OCI-LY1 (cell line): ENCODE measurements around the gene TENM4.

Source experiments
- EZH2 ChIP-seq: fragments of 200-600 bp; sonication (generic), shearing (Covaris generic); IDR thresholded peaks from 2 replicates; pipeline ENCODE4 v1.8.0; 2017; ENCODE audit warnings: borderline replicate concordance, mixed run types, mild to moderate bottlenecking, antibody characterized with exemption, low read length, moderate library complexity, mixed read lengths
- TF ChIP-seq, protein P1 (sequence below): fragments of 200-600 bp; sonication (generic), shearing (Covaris generic); IDR thresholded peaks from 2 replicates; pipeline ENCODE4 v1.5.1; 2017; ENCODE audit warnings: mild to moderate bottlenecking, antibody characterized with exemption, low read length, moderate library complexity, mixed read lengths

DNA sequence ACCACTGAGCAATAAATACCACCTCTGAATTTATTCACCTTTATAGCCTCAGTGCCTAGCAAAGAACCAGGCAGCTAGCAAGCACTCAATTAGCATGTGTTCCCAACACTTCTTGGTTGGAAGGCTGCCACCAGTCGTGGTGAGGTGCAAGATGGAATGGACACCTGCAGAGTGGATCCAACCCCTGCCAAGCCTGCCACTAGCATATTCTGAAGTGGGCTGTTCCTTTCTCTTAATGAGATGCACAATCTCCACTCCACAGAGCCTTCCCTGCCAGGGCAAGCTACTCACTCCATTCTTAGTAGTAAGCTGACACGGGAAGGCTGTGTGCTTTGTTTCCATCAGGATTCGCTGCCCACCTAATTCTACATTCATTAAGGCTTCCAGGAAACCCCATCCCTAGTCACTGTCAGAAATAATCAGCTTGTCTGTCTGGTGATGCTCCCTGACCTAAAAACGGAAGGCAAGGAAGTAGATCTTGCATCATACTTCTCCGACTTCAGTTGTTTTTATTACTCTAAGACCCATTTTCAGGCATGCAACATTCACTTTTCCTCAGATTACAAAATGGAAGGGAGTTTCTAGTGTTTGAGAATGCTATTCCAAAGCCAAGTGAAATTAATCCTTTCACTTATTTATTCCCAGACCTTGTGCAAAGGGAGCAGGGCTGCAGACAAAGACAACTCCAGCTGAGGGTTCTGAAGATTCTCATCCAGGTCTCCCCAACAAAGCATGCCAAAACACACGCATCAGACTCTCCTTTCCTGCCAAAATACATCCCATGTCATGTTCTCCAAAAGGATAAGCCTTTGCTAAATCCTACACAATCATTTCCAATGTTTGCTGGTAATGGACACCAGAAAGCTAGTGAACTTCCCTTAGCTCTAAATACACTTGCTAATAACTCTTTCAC, 128.0 kb downstream of the TENM4 start:
- TF ChIP-seq, protein P1, sequence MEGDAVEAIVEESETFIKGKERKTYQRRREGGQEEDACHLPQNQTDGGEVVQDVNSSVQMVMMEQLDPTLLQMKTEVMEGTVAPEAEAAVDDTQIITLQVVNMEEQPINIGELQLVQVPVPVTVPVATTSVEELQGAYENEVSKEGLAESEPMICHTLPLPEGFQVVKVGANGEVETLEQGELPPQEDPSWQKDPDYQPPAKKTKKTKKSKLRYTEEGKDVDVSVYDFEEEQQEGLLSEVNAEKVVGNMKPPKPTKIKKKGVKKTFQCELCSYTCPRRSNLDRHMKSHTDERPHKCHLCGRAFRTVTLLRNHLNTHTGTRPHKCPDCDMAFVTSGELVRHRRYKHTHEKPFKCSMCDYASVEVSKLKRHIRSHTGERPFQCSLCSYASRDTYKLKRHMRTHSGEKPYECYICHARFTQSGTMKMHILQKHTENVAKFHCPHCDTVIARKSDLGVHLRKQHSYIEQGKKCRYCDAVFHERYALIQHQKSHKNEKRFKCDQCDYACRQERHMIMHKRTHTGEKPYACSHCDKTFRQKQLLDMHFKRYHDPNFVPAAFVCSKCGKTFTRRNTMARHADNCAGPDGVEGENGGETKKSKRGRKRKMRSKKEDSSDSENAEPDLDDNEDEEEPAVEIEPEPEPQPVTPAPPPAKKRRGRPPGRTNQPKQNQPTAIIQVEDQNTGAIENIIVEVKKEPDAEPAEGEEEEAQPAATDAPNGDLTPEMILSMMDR, result no peak
- no peak for TF ChIP-seq EZH2
